ENCODE results near the gene VOPP1. TPM values are rescaled to one million over a fixed set of nuclear protein-coding genes. Genes with fewer than 3 reads are reported as not detected.
"Not testable (repeated sequence)": the region's sequence is repeated elsewhere in the genome, so short reads cannot be mapped to it uniquely, and the experiment has no call there.

Gene VOPP1
- total and polyA plus RNA-seq, 2 donors (not counting 3 experiments of a cell fraction or from before 2014, with no cell fraction given), result 85.6 to 154 TPM

DNA sequence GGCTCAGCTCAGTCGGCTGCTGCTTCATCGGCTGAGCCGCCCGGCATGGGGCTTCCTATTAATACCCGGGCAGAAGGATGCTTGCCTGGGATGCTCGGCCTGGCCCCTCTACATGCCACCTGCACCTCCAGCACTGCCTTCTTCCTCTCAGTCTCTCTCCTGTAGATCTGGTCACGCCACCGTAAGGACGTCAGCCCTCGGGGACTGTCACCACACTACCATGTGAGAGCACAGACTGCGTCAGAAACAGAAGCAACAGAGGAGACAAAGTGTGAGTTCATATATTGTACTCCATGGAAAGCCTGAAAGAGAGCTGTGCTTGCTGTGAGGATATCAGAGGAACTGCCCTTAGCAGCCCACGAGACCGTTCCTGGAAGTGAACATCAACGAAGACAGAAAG is 99.9 kb downstream of the VOPP1 start:
- peak; percentile 59 for FAIRE-seq

DNA sequence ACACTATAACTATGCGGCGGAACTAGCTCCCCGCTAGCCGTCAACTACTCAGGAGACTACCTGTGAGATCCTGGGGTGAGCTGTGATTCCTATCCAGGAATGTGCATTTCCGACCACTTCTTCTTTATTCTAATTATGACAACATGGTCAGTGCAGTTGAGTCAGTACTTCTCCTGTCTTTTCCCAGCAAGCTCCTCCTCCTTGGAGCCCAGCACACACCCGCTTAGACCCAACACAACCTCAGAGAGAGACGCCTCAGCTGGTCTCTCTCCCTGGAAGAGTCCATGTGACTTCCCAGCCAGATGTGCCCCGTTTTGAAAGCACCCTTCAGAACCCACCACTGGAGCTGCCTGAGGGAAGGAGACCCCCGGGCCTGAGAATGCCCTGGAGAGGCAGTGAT is 100.7 kb downstream of the VOPP1 start:
- H3K9me3 ChIP-seq (replicated peaks; ENCODE audit: control insufficient read depth, insufficient read depth, low read length); DNase-seq (ENCODE audit: low read depth, low spot score); CTCF ChIA-PET; H3K27me3 ChIP-seq (ENCODE audit: control insufficient read depth in 2 of 2, insufficient read depth in 2 of 2, low read length in 2 of 2); H3K9me1 ChIP-seq (replicated peaks; ENCODE audit: control insufficient read depth, extremely low read depth, insufficient read depth, low read length); H3K4me2 ChIP-seq (ENCODE audit: insufficient read depth, low read length); POLR2A ChIA-PET; H2AFZ ChIP-seq (ENCODE audit: low read depth, low read length); FAIRE-seq; H3K9ac ChIP-seq (replicated peaks; ENCODE audit: extremely low read depth, insufficient read depth, low read length); intact Hi-C loops (cut with micrococcal nuclease); H3K4me1 ChIP-seq (ENCODE audit: control insufficient read depth, extremely low read depth, insufficient read depth, low read length); H3K79me2 ChIP-seq (ENCODE audit: control insufficient read depth, insufficient read depth, low read length); H4K20me1 ChIP-seq (replicated peaks; ENCODE audit: control insufficient read depth, extremely low read depth, insufficient read depth, low read length); BruUV-seq (replicated peaks); dilution Hi-C loops (cut with MboI; ENCODE audit: extremely low pct_ligation_motif_present, low sequenced_read_pairs); H3K27ac ChIP-seq (ENCODE audit: insufficient read depth, low read depth, low read length); H3K4me3 ChIP-seq (replicated peaks in 1 of 3; ENCODE audit: insufficient read depth in 1 of 3, low read depth in 1 of 3, low read length in 3 of 3): not testable (repeated sequence)
- H3K36me3 ChIP-seq (ENCODE audit: control insufficient read depth in 2 of 2, extremely low read depth in 1 of 2, insufficient read depth in 2 of 2, low read length in 2 of 2), result peaks cover 5 to 25% of the 10 kb centered on the region in 2 experiments

More for the DNA sequence above, 99.9 kb downstream of the VOPP1 start:
- H2AFZ ChIP-seq (ENCODE audit: low read depth, low read length); H3K9me1 ChIP-seq (replicated peaks; ENCODE audit: control insufficient read depth, extremely low read depth, insufficient read depth, low read length); H3K4me1 ChIP-seq (ENCODE audit: control insufficient read depth, extremely low read depth, insufficient read depth, low read length); H3K79me2 ChIP-seq (ENCODE audit: control insufficient read depth, insufficient read depth, low read length); H3K9me3 ChIP-seq (replicated peaks; ENCODE audit: control insufficient read depth, insufficient read depth, low read length); dilution Hi-C loops (cut with MboI; ENCODE audit: extremely low pct_ligation_motif_present, low sequenced_read_pairs); H3K27me3 ChIP-seq (ENCODE audit: control insufficient read depth in 2 of 2, insufficient read depth in 2 of 2, low read length in 2 of 2); DNase-seq (ENCODE audit: low read depth, low spot score); H3K27ac ChIP-seq (ENCODE audit: insufficient read depth, low read depth, low read length); CTCF ChIA-PET; intact Hi-C loops (cut with micrococcal nuclease); H3K4me2 ChIP-seq (ENCODE audit: insufficient read depth, low read length); H4K20me1 ChIP-seq (replicated peaks; ENCODE audit: control insufficient read depth, extremely low read depth, insufficient read depth, low read length); POLR2A ChIA-PET; BruUV-seq (replicated peaks); H3K9ac ChIP-seq (replicated peaks; ENCODE audit: extremely low read depth, insufficient read depth, low read length); H3K4me3 ChIP-seq (replicated peaks in 1 of 3; ENCODE audit: insufficient read depth in 1 of 3, low read depth in 1 of 3, low read length in 3 of 3): not testable (repeated sequence)
- peaks cover 2 to 26% of the 10 kb centered on the region in 2 experiments for H3K36me3 ChIP-seq (ENCODE audit: control insufficient read depth in 2 of 2, extremely low read depth in 1 of 2, insufficient read depth in 2 of 2, low read length in 2 of 2)

DNA sequence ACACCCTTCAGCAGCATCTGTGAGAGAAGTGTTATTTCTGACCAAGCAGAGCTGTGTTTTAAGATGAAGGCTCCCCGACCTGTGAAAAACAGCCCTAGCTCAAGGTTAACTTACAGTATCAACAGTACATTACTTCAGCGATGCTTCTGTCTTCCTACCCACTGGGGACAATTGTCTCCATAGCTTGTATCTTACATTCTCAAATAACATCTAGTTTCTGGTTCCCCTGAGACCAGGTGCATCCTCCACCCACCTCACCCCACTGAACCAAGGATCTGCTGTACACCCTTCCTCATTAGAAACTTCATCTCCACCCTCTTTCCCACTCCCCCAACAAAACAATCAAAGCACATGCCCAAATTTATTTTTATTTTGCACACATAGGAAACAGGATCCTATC is 102.0 kb downstream of the VOPP1 start:
- Histone ChIP-seq H3K9ac (replicated peaks; ENCODE audit: extremely low read depth, insufficient read depth, low read length) (no peak overlapping the region), H3K4me2 (ENCODE audit: insufficient read depth, low read length) (no peak overlapping the region), H3K36me3 (ENCODE audit: control insufficient read depth in 2 of 2, extremely low read depth in 1 of 2, insufficient read depth in 2 of 2, low read length in 2 of 2) (peaks cover 7 to 20% of the 10 kb centered on the region in 2 experiments), H3K27me3 (ENCODE audit: control insufficient read depth in 2 of 2, insufficient read depth in 2 of 2, low read length in 2 of 2) (no peaks in the 10 kb centered on the region), H4K20me1 (replicated peaks; ENCODE audit: control insufficient read depth, extremely low read depth, insufficient read depth, low read length) (no peaks in the 10 kb centered on the region), H3K79me2 (ENCODE audit: control insufficient read depth, insufficient read depth, low read length) (peaks cover 2% of the 10 kb centered on the region), H3K4me1 (ENCODE audit: control insufficient read depth, extremely low read depth, insufficient read depth, low read length) (no peaks in the 10 kb centered on the region), H3K27ac (ENCODE audit: insufficient read depth, low read depth, low read length) (no peak overlapping the region), H3K9me1 (replicated peaks; ENCODE audit: control insufficient read depth, extremely low read depth, insufficient read depth, low read length) (no peaks in the 10 kb centered on the region), H3K9me3 (replicated peaks; ENCODE audit: control insufficient read depth, insufficient read depth, low read length) (no peaks in the 10 kb centered on the region), H3K4me3 (replicated peaks in 1 of 3; ENCODE audit: insufficient read depth in 1 of 3, low read depth in 1 of 3, low read length in 3 of 3) (no peak overlapping the region), H2AFZ (ENCODE audit: low read depth, low read length) (no peak overlapping the region)
- DNase-seq (ENCODE audit: low read depth, low spot score), result no peak
- POLR2A ChIA-PET, result no interaction called here
- dilution Hi-C loops (cut with MboI; ENCODE audit: extremely low pct_ligation_motif_present, low sequenced_read_pairs) (no loop called here), intact Hi-C loops (cut with micrococcal nuclease) (no loop called here)
- CTCF ChIA-PET, result interaction anchor here (1.1 kb wide), 1 partner anchor 24 kb away, joined by 5 read pairs; no protein-coding TSS in a partner anchor
- no TSS peak for BruUV-seq (replicated peaks)
- TF ChIP-seq, protein P1, sequence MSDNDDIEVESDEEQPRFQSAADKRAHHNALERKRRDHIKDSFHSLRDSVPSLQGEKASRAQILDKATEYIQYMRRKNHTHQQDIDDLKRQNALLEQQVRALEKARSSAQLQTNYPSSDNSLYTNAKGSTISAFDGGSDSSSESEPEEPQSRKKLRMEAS (IDR thresholded peaks at IDR 0.05; ENCODE audit: insufficient read depth, insufficient read length), result no peak
- TF ChIP-seq EZH2 (IDR thresholded peaks at IDR 0.05; ENCODE audit: borderline replicate concordance, low read depth, low read length, severe bottlenecking), result no peak
- no peak for FAIRE-seq
